NCI-H226 (cell line): ENCODE results near the gene R3HDM1.
"Not testable (repeated sequence)": the region's sequence is repeated elsewhere in the genome, so short reads cannot be mapped to it uniquely, and the experiment has no call there.

Source experiments
- DNase-seq: peaks from one replicate; pipeline ENCODE4 v3.0.0-alpha.2; 2015

The R3HDM1 gene

GRCh38 chr2:135647836-135648579 is 116.7 kb downstream of the R3HDM1 start:
- no peak for DNase-seq

- DNase-seq, result no peak
Observed at GRCh38 chr2:135650721-135651120, 119.4 kb downstream of the R3HDM1 start.

GRCh38 chr2:135651717-135652116 is 120.4 kb downstream of the R3HDM1 start:
- no peak for DNase-seq

GRCh38 chr2:135654239-135654638 is 123.0 kb downstream of the R3HDM1 start:
- DNase-seq, result not testable (repeated sequence)

GRCh38 chr2:135657806-135658582 is 126.7 kb downstream of the R3HDM1 start:
- DNase-seq, result no peak

GRCh38 chr2:135662088-135662487 is 130.8 kb downstream of the R3HDM1 start:
- DNase-seq, result peak; percentile 32

GRCh38 chr2:135663148-135663700 is 131.9 kb downstream of the R3HDM1 start:
- DNase-seq, result no peak

- no peak for DNase-seq
Observed at GRCh38 chr2:135664623-135665068, 133.4 kb downstream of the R3HDM1 start.

GRCh38 chr2:135667045-135667444 is 135.8 kb downstream of the R3HDM1 start:
- DNase-seq, result no peak

GRCh38 chr2:135674453-135674852 is 143.2 kb downstream of the R3HDM1 start:
- DNase-seq, result no peak

- no peak for DNase-seq
Observed at GRCh38 chr2:135676031-135676430, 144.7 kb downstream of the R3HDM1 start.

- no peak for DNase-seq
Observed at GRCh38 chr2:135679125-135679524, 147.8 kb downstream of the R3HDM1 start.

GRCh38 chr2:135685361-135685760 is 154.1 kb downstream of the R3HDM1 start:
- DNase-seq, result no peak

- no peak for DNase-seq
Observed at GRCh38 chr2:135688978-135689377, 157.7 kb downstream of the R3HDM1 start.

GRCh38 chr2:135689679-135690078 is 158.4 kb downstream of the R3HDM1 start:
- no peak for DNase-seq

GRCh38 chr2:135694711-135695110 is 163.4 kb downstream of the R3HDM1 start:
- DNase-seq, result no peak

- no peak for DNase-seq
Observed at GRCh38 chr2:135698838-135699237, 167.6 kb downstream of the R3HDM1 start.

- peak; percentile 46 for DNase-seq
Observed at GRCh38 chr2:135701442-135701841, 170.2 kb downstream of the R3HDM1 start.

GRCh38 chr2:135703300-135703699 is 172.0 kb downstream of the R3HDM1 start:
- DNase-seq, result no peak

GRCh38 chr2:135704075-135704474 is 172.8 kb downstream of the R3HDM1 start:
- DNase-seq, result not testable (repeated sequence)

GRCh38 chr2:135708159-135708558 is 176.9 kb downstream of the R3HDM1 start:
- no peak for DNase-seq

GRCh38 chr2:135709992-135710391 is 178.7 kb downstream of the R3HDM1 start:
- no peak for DNase-seq

- not testable (repeated sequence) for DNase-seq
Observed at GRCh38 chr2:135715086-135715485, 183.8 kb downstream of the R3HDM1 start.
